Muscle of back (tissue), 11 donors: ENCODE measurements around the gene CPA5. TPM values are rescaled to one million over a fixed set of nuclear protein-coding genes. Genes with fewer than 3 reads are reported as not detected.
"Not testable (repeated sequence)": the region's sequence is repeated elsewhere in the genome, so short reads cannot be mapped to it uniquely, and the experiment has no call there.

ENCODE experiments used
- DNase-seq, 3 donors: peaks; one replicate each; pipeline versions ENCODE4 v3.0.0 to v3.0.0-alpha.2; 2013
- polyA plus RNA-seq, 10 donors: library from polyadenylated mRNA; unstranded; fragments of 120-200 nt; gene quantifications; one replicate each; pipeline ENCODE4 v1.2.1, GENCODE V29; 2013; ENCODE audit not compliant: insufficient read length in 10 of 10

CPA5 gene
- polyA plus RNA-seq, 10 donors = 1.4 to 6.0 (median 2.3) TPM

DNA sequence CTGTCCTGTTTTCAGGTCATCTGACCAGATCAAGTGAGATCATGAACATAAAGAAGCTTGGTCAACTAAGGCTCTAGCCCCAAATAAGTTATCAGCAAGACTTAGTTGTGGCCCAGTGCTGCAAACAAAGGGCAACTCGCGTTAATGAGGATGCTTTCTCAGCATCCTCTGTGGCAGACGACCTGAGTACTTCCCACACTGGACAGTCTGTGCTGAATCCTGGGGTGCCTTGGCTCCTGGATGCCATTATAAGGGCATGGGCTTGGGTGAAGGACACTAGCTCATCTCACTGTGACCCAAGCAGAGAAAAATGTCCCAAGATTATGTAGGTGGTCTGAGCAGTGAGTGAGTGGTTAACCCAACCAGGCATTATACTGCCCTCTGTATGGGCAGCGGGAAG lies 13.9 kb downstream of the CPA5 start:
- no peak for DNase-seq

DNA sequence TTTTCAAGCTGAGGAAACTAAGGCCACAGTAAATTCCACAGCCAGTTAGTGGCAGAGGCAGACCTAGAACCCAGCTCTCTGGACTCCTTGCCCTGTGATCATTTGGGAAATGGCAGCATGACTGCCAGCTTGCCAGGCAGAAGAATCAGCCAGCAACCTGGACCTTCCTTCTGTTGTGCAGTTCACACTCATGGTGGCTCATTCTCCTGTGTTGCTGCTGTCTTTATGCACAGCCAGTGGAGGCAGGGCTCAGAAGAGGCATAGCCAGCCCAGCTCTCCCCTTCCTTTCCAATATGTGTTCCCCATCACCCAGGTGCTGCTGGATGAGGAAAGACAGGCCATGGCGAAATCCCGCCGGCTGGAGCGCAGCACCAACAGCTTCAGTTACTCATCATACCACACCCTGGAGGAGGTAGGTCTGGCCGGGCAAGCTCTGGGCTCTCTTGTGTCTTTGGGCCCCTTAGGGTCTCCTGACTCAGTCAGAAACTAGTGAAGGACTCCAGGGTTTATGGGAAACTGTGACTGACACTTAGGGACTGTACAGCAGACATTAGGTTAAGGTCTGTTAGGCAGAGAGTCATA lies 14.8 kb downstream of the CPA5 start:
- DNase-seq = no peak

DNA sequence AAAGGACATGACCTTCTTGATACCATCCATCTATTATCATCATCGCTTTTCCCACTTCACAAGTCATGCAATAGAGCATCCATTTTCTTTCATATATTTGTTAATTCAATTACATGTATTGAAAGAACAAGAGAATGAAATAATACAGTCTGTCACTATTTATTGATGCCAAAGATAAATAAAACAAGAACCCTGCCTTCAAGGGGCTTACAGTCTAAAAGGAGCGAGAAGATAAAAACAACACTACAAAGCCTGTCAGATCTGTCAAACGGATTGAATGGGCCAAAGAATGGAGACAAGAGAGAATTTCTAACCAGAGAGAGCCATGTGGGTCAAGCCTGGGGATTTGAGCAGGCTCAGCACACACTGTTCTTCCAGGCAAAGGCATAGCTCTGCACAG lies 15.9 kb downstream of the CPA5 start:
- no peak for DNase-seq

DNA sequence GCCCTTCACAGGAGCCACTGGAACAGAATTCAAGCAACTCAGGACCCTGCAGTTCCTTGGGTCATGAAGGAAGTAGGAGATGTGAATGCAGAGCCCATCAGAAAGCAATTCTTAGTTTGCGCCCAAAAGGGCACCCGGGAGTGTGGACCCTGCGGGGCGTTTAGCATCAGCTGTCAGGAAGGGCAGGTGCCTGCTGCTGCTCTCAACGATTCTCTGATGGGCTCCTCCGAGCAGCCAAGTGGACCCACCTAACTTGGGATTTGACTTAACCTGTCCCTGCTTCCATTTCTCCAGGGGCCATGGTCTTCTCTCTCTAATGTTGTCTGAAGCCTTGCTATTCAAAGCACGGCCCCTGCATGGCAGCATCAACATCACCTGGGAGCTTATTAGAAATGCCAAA lies 17.1 kb downstream of the CPA5 start:
- DNase-seq = no peak

DNA sequence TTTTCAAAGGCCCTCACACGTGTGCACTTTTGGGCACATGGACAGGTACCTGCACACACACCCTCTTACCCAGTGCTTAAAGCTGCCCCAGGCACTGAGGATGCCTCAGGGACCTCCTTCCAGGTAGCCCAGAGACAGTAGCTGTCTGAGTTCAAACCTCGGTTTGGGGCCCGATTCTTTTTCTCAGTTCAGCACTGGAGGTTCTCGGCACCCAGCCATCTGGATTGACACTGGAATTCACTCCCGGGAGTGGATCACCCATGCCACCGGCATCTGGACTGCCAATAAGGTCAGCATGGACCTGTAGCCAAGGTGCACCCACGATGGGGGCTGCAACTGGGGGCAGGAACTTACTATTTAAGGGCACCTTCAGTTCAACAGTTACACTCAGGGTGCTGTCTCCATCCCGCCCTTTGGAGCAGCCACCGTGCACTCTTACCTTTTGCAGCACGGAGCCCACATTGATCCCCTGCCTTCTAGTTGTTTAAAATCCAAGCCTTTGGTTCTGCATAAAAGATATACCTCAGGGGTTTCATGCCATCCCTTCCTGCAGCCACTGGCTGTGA lies 17.7 kb downstream of the CPA5 start:
- no peak for DNase-seq

DNA sequence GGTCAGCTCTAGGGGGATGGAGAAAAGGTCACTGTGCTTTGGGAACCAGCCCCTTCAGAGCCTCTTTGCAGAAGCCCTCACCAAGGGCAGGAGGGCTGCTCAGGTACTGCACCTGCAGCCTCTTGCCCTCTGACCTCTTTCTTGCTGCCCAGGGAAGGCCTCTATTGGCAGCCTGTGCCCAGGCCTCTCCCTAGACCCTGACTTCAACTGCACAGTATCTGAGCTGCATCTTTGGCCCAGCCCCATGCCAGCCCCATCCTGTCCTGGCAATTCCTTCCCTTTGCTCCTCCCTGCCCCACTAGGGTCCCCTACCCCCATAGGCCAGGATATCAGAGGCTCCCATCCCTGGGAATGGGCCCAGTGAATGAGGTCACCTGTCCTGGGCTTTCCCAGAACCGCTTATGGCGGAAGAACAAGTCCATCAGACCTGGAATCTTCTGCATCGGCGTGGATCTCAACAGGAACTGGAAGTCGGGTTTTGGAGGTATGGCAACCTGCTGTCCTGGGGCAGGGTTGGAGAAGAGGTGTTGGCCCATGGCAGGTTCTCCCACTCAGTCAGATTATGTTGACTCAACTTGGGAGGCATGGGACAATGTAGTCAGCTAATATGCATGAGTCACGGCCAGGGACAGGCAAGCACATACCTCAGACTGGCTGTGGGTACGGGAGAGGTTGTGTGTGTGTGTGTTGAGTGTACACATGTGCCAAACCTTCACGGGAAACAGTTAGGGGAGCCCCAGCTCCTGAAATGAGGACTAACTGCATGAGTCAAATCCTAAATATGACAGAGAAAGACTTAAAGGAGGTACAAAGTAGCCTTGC lies 18.6 kb downstream of the CPA5 start:
- DNase-seq = peak in 1 of 3 donors; percentile 94

DNA sequence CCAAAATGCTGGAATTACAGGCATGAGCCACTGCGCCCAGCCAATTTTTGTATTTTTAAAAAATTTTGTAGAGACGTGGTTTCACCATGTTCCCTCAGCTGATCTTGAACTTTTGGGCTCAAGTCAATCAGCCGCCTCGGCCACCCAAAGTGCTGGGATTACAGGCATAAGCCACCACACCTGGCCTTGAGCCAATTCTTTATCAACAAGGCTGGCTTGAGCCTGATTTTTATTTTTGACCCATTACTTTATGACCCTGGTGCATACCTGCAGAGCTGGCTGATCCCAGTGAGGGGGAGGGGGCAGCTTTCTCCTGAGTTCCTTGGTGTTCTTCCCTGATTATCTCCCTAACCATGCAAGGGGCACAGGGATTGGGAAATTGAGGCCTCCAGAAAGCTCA lies 19.8 kb downstream of the CPA5 start:
- DNase-seq = no peak

DNA sequence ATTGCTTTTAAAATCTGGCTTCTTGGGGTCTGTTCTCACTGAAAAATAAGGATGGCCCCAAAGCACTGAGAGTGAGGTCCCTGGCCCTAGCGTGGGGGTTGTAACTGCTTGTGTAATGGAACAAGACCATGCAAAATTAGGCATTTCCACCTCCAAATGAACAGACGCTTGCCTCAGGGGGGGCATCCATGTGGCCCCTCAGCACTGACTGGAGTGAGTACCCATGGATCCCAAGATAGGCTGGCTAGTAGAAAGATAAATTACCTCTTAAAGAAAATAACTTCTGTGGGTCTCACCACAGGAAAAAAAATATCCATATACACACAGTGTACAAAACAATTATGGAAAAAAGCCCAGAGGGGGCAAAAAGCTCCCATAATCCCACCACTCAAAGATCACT lies 20.5 kb downstream of the CPA5 start:
- peak in 1 of 3 donors; percentile 63 for DNase-seq

DNA sequence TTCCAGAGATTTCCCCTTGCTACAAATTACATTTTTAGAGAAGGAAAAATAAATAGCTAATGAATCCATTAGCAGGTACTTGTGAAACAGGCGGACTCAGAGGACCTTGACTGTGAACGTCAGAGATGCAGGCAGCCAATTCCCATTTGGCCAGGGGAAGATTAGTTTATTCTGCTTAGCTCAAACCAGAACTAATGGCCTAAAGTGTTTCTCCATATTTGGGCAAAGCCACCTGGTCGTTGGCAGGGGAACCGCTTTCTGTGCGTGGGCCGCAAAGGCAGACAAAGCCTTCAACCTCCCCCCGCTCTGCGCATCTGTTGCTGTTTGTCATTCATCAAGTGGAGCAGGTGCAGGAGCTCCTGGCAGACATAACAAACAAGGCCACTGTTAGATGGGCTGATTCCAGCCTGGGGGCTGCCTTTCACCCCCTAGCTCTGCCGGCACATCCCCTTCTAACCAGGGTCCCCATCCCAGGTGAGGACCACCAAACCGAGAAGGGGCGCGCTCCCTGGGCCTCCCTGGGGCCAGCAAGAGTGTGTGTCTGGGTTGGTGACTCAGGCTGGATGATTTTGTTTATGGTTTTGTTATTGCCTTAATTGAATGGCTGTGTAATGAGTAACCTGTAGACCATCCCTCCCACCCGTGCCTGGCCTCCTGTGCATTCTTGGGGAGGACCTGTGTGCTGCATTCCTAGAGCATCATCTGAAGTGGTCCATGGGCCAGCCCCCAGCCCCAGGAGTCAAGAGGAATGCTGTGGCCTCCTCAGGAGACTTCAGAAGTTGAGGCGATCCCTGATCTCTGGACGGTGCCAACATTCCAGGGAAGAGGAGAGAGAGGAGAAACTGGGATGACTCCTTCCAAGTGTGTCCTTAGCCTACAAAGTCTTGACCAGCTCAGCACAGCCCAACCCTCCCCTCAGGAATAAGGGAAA lies 21.2 kb downstream of the CPA5 start:
- peak; percentile 90 to 95 (median 90) for DNase-seq

DNA sequence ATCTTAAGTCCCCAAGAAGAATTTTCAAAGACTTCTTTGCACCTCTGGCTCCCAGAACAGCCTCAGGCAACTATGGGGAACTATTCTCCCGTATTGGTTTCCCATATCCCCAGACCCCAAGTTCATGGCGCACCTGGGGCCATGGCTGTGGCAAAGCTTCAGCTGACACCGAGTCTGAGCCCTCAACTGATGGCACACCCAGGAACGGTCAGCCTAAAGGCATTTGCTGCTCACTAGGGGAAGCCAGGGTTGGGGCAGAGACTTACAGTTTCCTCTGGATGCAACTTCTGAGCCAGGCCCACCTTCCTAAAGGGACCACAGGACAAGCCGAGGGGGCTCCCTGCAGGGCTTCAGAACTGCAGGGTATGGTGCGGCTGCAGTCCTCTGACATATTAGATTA lies 21.9 kb downstream of the CPA5 start:
- DNase-seq = peak in 1 of 3 donors; percentile 54

DNA sequence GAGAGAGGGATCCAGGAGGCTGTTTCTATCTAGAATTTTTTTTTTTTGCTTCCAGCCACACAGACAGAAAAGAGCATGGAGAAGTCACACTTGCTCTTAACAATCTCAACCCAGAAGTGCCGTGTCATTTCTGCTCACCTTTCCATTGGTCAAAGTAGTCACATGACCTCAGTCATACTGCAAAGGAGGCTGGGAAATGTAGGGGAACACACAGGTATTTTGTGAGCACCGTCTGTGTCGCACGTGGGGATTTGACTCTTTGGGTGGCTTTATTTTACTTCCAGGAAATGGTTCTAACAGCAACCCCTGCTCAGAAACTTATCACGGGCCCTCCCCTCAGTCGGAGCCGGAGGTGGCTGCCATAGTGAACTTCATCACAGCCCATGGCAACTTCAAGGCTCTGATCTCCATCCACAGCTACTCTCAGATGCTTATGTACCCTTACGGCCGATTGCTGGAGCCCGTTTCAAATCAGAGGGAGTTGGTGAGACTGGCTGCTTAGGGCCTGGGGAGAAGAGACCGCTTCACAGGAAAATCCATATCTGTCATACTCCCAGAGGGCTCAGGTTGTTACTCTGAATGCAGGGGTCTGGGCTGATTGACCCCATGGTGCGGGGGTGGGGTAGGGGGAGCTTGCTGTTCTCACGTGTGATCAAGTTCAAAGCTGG lies 22.6 kb downstream of the CPA5 start:
- DNase-seq = peak in 1 of 3 donors; percentile 14

DNA sequence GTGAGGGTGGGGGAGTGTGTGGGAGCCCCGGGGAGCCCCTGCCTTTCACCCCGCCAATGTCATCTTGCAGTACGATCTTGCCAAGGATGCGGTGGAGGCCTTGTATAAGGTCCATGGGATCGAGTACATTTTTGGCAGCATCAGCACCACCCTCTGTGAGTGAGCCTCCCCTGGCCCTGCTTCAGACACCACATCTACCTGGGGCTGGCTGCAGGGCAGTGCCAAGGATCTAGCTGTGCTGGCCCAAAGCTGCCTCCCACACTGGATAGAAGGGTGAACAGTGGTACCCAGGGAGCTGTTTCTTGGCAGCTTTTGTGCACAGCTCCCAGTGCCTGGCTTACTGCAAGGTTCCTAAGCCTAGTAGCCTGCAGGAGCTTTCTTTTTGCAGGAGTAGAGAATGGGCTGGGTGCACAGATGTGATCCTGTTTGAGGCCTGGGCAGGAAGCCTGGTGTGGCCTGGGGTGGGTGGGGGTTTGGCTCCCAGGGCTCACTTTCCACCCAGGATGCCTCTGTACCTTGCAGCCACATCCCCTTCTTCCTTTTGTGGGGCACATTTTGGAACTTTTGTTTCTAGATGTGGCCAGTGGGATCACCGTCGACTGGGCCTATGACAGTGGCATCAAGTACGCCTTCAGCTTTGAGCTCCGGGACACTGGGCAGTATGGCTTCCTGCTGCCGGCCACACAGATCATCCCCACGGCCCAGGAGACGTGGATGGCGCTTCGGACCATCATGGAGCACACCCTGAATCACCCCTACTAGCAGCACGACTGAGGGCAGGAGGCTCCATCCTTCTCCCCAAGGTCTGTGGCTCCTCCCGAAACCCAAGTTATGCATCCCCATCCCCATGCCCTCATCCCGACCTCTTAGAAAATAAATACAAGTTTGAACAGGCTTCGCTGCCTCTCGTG lies 23.5 kb downstream of the CPA5 start:
- DNase-seq = peak in 1 of 3 donors; percentile 41

DNA sequence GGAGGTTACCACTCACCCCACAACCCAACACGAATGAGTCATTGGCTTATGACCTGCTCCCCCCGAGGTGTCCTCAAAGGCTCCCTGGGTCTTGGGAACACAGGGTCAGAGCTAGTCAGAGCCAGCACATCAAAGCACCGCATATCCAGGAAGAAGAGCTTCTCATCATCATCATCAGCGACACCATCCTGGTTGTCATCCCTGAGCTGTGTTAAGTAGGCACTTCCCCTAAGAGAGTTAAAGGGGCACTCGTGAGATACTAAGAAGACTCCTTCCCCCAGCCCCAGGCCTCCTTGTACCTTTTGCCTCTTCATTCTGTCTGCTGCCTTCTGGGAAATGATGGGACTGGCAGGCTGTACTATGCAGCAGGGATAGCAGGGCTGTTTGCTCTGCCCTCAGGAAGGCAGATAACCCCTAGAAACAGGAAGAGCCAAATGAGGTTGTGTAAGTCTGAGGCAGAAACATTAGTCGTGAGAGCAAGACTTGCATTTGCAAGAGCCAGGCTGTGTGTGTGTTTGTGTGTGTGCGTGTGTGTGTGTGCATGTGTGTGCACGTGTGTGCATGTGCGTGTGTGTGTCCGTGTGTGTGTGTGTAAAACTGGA lies 24.6 kb downstream of the CPA5 start:
- peak in 2 of 3 donors; percentile 70 to 87 for DNase-seq

DNA sequence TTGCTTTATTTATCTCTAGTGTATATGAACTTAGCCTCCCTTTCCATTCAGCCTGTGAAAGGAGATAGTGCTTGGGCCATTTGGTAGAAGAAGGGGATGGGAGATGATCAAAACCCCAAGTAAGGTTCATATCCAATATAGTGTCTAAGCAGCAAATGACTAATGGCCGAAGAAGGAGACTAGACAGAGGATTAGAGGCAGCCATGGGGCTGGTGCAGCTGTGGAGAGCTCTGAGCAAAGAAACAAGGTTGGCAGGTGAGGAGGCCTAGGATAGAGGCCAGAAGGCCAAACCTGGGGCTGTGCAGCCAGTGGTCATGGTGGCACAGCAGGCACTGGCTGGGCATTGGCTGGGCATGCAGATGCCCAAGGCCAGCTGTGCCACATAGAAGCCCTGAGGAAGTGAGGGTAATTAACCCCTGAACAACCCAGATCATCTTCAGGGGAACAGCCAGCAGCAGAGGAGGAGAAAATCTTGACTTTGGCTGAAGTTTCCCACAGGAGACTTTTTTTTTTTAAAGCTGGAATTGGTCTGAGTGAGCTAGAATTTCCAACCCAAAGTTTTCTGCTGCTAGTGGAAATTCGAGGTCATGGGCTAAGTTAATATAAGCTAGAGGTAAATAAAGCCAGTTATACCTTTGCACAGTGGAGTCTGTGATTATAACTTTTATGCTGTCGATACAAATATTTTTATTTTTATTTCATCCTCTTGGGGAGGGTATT lies 25.4 kb downstream of the CPA5 start:
- peak in 1 of 3 donors; percentile 91 for DNase-seq

DNA sequence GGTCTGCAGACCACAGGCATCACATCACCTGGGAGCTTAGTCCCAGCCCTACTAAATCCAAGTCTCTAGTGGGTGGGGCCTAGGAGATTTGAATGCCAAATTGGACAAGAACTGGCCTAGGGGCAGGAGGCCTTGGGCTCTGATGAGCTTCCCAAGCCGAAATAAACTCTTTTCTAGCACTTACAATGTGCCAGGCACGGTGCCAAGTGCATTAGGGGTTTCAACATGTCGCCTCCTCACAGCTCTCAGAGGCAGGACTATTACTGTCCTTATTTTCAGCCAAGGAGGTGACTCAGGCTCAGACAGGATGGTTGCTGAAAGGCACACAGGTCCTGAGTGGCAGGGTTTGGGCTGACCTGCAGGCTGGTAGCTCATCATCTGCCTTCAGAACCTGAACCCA lies 26.4 kb downstream of the CPA5 start:
- peak in 1 of 3 donors; percentile 63 for DNase-seq

DNA sequence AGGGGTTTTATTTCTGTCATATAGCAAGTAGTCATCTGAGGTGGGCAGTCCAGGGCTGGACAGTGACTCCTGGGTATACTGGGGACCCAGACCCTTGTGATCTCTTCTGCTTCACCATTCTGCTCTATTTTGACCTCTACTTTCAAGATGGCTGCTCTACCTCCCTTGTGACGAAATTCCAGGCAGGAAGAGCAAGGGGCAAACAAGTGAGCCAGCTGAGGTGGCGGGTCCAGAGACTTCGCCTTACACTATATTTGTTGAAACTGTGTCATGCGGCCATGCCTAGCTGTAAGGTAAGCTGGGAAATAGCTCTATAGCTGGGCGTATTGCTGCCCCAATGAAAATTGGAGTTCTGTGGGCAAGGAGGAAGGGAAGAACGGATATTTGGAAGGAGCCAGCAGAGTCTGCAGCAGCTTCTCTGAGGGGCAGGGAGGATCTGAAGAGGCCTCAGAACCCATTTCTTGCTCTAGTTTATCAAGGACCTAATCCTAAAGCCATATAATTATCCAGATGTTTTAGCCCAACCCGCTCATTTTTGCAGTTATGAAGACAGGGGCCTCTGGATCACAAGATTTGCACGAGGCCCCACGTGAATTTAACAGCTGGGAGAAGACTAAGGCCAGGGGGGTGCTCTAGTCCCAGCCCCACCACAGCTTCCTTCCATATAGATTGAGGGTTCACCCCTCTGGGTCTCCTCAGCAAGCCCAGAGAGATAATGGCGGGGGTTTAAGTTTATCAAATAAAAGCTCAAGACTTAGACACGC lies 28.0 kb downstream of the CPA5 start:
- peak in 1 of 3 donors; percentile 66 for DNase-seq

DNA sequence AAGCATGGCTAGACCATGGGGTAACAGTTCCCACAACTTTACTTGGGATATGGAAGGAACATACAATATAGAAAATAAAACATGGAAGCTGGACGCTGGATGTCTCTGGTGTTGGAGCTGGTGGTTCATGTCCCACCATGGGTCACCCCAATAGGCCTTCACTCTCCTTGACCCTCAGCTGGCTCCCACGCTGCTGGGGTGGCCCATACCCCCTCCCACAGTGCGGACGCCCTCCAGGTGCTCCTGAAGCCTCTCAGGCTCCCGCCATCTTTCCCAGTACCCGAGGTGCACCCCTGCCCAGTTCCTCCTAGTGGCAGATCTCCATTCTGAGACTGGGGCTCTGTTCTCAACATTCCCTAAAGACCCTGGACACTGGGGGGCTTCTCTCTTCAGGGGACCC lies 29.9 kb downstream of the CPA5 start:
- no peak for DNase-seq

DNA sequence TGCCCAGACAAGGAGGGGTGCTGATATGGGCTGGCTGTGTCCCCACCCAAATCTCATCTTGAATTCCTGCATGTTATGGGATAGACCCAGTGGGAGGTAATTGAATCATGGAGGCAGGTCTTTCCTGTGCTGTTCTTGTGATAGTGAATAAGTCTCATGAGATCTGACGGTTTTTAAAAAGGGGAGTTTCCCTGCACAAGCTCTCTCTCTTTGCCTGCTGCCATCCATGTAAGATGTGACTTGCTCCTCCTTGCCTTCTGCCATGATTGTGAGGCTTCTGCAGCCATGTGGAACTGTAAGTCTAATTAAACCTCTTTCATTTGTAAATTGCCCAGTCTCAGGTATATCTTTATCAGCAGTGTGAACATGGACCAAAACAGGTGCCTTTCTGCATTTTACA lies 31.8 kb downstream of the CPA5 start:
- not testable (repeated sequence) for DNase-seq
